ENCODE measurements around the gene TXNDC11. TPM values are rescaled to one million over a fixed set of nuclear protein-coding genes. Genes with fewer than 3 reads are reported as not detected.

The TXNDC11 gene
- total RNA-seq, 1 experiment from 2014 or later, result 51.3 TPM

DNA sequence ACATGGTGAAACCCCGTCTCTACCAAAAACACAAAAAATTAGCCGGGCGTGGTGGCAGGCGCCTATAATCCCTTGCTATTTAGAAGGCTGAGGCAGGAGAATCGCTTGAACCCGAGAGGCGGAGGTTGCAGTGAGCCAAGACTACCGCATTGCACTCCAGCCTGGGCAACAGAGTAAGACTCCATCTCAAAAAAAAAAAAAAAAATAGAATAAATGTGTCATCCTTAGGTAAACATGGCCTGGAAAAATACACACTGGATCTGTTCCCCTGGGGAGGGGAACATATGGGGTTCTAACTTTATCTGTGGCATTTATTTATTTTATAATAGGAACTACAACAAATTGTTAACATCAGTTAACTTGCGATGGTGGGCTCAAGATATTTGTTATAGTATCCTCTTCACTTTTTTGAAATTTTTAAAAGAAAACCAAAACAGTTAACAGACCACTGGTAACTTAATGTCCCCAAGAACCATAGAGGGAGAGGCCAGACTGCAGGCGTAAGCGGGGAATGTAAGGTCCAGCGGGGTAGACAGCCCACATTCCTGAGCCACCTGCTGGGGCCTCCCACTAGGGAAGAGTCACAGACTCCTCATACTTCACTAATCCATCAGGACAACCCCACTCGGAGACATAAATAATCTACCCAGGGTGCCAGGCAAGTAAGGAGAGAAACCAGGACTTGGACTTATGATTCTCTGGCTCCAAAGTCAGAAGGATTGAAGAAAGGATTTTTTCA is 12.5 kb upstream of the TXNDC11 start:
- no peak overlapping the region for H3K4me3 Mint-ChIP-seq (ENCODE audit: low read depth, unreplicated experiment)
- no peaks in the 10 kb centered on the region for H3K9me3 Mint-ChIP-seq (ENCODE audit: low read depth, unreplicated experiment)
- no peak for DNase-seq
- intact Hi-C loops (cut with micrococcal nuclease; ENCODE audit: unreplicated experiment), result loop anchor here (5.0 kb wide), 1 partner anchor 37 kb away; no protein-coding TSS in a partner anchor
- H3K27ac Mint-ChIP-seq (ENCODE audit: unreplicated experiment), result no peak overlapping the region
- peaks cover 96% of the 10 kb centered on the region for H3K36me3 Mint-ChIP-seq (ENCODE audit: insufficient read depth, unreplicated experiment)
- BruUV-seq (replicated peaks), result no TSS peak
- CTCF ChIA-PET, result interaction anchor here (0.6 kb wide), 1 partner anchor 80 kb away, joined by 3 read pairs; no protein-coding TSS in a partner anchor
- no peaks in the 10 kb centered on the region for H3K27me3 Mint-ChIP-seq (ENCODE audit: unreplicated experiment)
- H3K4me1 Mint-ChIP-seq (ENCODE audit: low read depth, unreplicated experiment), result peaks cover 28% of the 10 kb centered on the region
- TF ChIP-seq, protein P1, sequence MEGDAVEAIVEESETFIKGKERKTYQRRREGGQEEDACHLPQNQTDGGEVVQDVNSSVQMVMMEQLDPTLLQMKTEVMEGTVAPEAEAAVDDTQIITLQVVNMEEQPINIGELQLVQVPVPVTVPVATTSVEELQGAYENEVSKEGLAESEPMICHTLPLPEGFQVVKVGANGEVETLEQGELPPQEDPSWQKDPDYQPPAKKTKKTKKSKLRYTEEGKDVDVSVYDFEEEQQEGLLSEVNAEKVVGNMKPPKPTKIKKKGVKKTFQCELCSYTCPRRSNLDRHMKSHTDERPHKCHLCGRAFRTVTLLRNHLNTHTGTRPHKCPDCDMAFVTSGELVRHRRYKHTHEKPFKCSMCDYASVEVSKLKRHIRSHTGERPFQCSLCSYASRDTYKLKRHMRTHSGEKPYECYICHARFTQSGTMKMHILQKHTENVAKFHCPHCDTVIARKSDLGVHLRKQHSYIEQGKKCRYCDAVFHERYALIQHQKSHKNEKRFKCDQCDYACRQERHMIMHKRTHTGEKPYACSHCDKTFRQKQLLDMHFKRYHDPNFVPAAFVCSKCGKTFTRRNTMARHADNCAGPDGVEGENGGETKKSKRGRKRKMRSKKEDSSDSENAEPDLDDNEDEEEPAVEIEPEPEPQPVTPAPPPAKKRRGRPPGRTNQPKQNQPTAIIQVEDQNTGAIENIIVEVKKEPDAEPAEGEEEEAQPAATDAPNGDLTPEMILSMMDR (IDR thresholded peaks at IDR 0.05; ENCODE audit: unreplicated experiment), result no peak

DNA sequence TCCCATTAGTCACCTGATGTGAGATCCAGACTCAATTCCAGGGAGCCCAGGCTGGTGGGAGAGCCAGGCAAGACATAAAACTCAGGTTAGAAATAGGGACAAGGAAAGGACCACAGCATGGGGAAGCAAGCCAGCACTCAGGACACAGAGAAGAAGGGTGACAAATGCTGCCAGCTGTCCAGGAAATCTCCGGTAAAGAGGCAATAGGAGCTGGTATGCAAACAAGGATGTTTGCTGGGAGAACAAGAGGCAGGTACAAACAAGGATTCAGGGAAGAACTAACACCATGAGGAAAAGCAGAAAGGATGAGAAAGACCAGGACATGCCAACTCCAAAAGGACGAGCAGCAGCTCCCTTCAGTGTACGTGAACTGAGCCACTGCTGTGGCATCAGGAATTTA is 10.2 kb upstream of the TXNDC11 start:
- TF ChIP-seq, protein P1 (IDR thresholded peaks at IDR 0.05; ENCODE audit: unreplicated experiment), result no peak
- H3K4me3 Mint-ChIP-seq (ENCODE audit: low read depth, unreplicated experiment), result no peak overlapping the region
- H3K9me3 Mint-ChIP-seq (ENCODE audit: low read depth, unreplicated experiment), result no peaks in the 10 kb centered on the region
- peaks cover 24% of the 10 kb centered on the region for H3K4me1 Mint-ChIP-seq (ENCODE audit: low read depth, unreplicated experiment)
- no peak for DNase-seq
- BruUV-seq (replicated peaks), result no TSS peak
- H3K27ac Mint-ChIP-seq (ENCODE audit: unreplicated experiment), result no peak overlapping the region
- CTCF ChIA-PET, result no interaction called here
- H3K36me3 Mint-ChIP-seq (ENCODE audit: insufficient read depth, unreplicated experiment), result peaks cover 94% of the 10 kb centered on the region
- H3K27me3 Mint-ChIP-seq (ENCODE audit: unreplicated experiment), result no peaks in the 10 kb centered on the region
- intact Hi-C loops (cut with micrococcal nuclease; ENCODE audit: unreplicated experiment), result no loop called here

DNA sequence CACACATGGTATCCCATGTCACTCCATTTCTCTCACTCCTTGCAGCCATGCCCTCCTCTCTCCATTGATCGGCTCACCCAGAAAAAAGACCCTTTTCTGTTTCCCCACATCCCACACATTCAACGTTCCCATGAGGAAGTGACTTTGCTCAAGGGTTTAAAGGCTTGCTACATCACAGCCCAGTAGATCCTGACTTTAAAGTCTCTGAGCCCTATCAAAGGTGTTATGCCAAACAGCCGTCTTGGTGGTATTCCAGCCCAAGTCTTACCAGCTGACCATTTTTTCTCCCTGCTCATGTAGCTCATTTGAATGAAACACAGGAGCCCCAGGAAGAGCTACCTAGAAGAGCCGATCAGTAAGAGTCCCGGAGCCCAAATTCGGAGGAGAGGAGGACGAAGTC is 7.4 kb upstream of the TXNDC11 start:
- peaks cover 81% of the 10 kb centered on the region for H3K36me3 Mint-ChIP-seq (ENCODE audit: insufficient read depth, unreplicated experiment)
- H3K9me3 Mint-ChIP-seq (ENCODE audit: low read depth, unreplicated experiment), result no peaks in the 10 kb centered on the region
- no peak for DNase-seq
- H3K4me3 Mint-ChIP-seq (ENCODE audit: low read depth, unreplicated experiment), result no peak overlapping the region
- H3K27me3 Mint-ChIP-seq (ENCODE audit: unreplicated experiment), result no peaks in the 10 kb centered on the region
- H3K27ac Mint-ChIP-seq (ENCODE audit: unreplicated experiment), result peak overlapping the region; percentile 34
- H3K4me1 Mint-ChIP-seq (ENCODE audit: low read depth, unreplicated experiment), result peaks cover 23% of the 10 kb centered on the region
- BruUV-seq (replicated peaks), result no TSS peak
- TF ChIP-seq, protein P1 (IDR thresholded peaks at IDR 0.05; ENCODE audit: unreplicated experiment), result no peak
- CTCF ChIA-PET, result no interaction called here
- intact Hi-C loops (cut with micrococcal nuclease; ENCODE audit: unreplicated experiment), result no loop called here

DNA sequence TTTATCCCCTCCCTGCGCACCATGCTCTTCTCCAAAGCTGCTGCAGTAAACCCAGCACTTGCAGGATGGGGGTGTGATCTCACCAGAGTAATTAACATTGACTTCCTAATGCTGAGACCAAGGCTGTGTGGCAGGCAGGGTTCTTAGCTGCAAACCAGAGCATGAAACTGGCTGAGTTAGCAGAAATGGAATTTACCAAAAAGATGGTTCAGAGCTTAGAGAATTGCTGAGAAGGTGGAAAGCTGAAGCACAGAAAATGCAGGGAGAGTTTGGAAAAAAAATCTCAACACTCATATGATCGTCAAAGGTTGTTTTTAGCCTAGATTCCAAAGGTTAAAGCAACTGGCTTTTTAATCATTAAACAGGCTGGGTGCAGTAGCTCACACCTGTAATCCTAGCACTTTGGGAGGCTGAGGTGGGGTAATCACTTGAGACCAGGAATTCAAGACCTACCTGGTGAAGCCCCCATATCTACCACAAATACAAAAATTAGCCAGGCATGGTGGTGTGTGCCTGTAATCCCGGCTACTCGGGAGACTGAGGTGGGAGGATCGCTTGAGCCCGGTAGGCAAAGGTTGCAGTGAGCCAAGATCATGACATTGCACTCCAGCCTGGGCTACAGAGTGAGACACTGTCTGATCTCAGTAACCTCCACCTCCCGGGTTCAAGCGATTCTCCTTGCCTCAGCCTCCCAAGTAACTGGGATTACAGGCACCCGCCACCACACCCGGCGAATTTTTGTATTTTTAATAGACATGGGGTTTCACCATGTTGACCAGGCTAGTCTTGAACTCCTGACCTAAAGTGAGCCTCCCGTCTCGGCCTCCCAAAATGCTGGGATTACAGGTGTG is 6.0 kb upstream of the TXNDC11 start:
- peak overlapping the region; percentile 27 for H3K27ac Mint-ChIP-seq (ENCODE audit: unreplicated experiment)
- DNase-seq, result peak; percentile 24
- peaks cover 33% of the 10 kb centered on the region for H3K4me1 Mint-ChIP-seq (ENCODE audit: low read depth, unreplicated experiment)
- H3K36me3 Mint-ChIP-seq (ENCODE audit: insufficient read depth, unreplicated experiment), result peaks cover 73% of the 10 kb centered on the region
- TF ChIP-seq, protein P1 (IDR thresholded peaks at IDR 0.05; ENCODE audit: unreplicated experiment), result no peak
- H3K4me3 Mint-ChIP-seq (ENCODE audit: low read depth, unreplicated experiment), result peak overlapping the region; percentile 24
- CTCF ChIA-PET, result interaction anchor here (0.6 to 1.3 kb wide), 2 partner anchors 11 to 152 kb away, joined by 3 to 7 read pairs; no protein-coding TSS in a partner anchor
- H3K27me3 Mint-ChIP-seq (ENCODE audit: unreplicated experiment), result no peaks in the 10 kb centered on the region
- H3K9me3 Mint-ChIP-seq (ENCODE audit: low read depth, unreplicated experiment), result no peaks in the 10 kb centered on the region
- intact Hi-C loops (cut with micrococcal nuclease; ENCODE audit: unreplicated experiment), result no loop called here
- BruUV-seq (replicated peaks), result no TSS peak
